Ascending aorta (tissue), 2 donors: ENCODE results near the gene PSMB7. TPM values are rescaled to one million over a fixed set of nuclear protein-coding genes. Genes with fewer than 3 reads are reported as not detected.

Experiments
- DNase-seq, 2 donors: peaks; one replicate each; pipeline ENCODE4 v3.0.0-alpha.2; 2019; ENCODE audit warnings: low spot score in 2 of 2
- H3K27ac ChIP-seq, 2 donors: fragments of 200-600 bp; sonication (generic); one replicate each; pipeline ENCODE4 v1.5.1; 2016 to 2017; ENCODE audit warnings: mild to moderate bottlenecking in 1 of 2
- H3K27me3 ChIP-seq: fragments of 200-600 bp; sonication (generic); one replicate; pipeline ENCODE4 v1.5.1; 2017
- H3K36me3 ChIP-seq, 2 donors: fragments of 200-600 bp; sonication (generic); one replicate each; pipeline ENCODE4 v1.5.1; 2016
- H3K4me1 ChIP-seq, 2 donors: fragments of 200-600 bp; sonication (generic); one replicate each; pipeline ENCODE4 v1.5.1; 2016 to 2017; ENCODE audit warnings: mild to moderate bottlenecking in 1 of 2
- H3K4me3 ChIP-seq, 2 donors: fragments of 200-600 bp; sonication (generic); one replicate each; pipeline ENCODE4 v1.5.1; 2016 to 2017; ENCODE audit warnings: mild to moderate bottlenecking in 1 of 2
- H3K9me3 ChIP-seq, 2 donors: fragments of 200-600 bp; sonication (generic); one replicate each; pipeline ENCODE4 v1.5.1; 2016
- intact Hi-C: fragments of 100-400 bp; cut with DNase I; formaldehyde crosslinking; loops from one replicate; pipeline ENCODE4 v1.15.1; 2023
- total RNA-seq: library from RNA; depleted of rRNA; stranded (reverse); fragments of >200 nt; gene quantifications from one replicate; pipeline ENCODE4 v1.1.0, GENCODE V29; 2016
- TF ChIP-seq, protein P1 (sequence below), 3 experiments: fragments of 200-600 bp in 2 of 3; fragments of 450-650 bp in 1 of 3; sonication (generic) in 2 of 3; IDR thresholded peaks; one replicate each; pipeline ENCODE4 v1.5.1; 2016 to 2019; ENCODE audit warnings: antibody characterized with exemption in 3 of 3, mild to moderate bottlenecking in 1 of 3, moderate library complexity in 1 of 3

PSMB7 gene
- total RNA-seq, 1 donor from 2014 or later = 21.1 TPM

GRCh38 chr9:124373851-124374250 is 41.4 kb downstream of the PSMB7 start:
- H3K9me3 ChIP-seq = no peaks in the 10 kb centered on the region
- TF ChIP-seq, protein P1, sequence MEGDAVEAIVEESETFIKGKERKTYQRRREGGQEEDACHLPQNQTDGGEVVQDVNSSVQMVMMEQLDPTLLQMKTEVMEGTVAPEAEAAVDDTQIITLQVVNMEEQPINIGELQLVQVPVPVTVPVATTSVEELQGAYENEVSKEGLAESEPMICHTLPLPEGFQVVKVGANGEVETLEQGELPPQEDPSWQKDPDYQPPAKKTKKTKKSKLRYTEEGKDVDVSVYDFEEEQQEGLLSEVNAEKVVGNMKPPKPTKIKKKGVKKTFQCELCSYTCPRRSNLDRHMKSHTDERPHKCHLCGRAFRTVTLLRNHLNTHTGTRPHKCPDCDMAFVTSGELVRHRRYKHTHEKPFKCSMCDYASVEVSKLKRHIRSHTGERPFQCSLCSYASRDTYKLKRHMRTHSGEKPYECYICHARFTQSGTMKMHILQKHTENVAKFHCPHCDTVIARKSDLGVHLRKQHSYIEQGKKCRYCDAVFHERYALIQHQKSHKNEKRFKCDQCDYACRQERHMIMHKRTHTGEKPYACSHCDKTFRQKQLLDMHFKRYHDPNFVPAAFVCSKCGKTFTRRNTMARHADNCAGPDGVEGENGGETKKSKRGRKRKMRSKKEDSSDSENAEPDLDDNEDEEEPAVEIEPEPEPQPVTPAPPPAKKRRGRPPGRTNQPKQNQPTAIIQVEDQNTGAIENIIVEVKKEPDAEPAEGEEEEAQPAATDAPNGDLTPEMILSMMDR (IDR thresholded peaks at IDR 0.05) = no peak
- intact Hi-C loops = no loop called here
- no peak overlapping the region for H3K4me3 ChIP-seq
- H3K27ac ChIP-seq = no peak overlapping the region
- no peak for DNase-seq
- no peaks in the 10 kb centered on the region for H3K36me3 ChIP-seq
- H3K27me3 ChIP-seq = no peaks in the 10 kb centered on the region
- peaks cover 0 to 4% of the 10 kb centered on the region in 2 donors for H3K4me1 ChIP-seq

DNA sequence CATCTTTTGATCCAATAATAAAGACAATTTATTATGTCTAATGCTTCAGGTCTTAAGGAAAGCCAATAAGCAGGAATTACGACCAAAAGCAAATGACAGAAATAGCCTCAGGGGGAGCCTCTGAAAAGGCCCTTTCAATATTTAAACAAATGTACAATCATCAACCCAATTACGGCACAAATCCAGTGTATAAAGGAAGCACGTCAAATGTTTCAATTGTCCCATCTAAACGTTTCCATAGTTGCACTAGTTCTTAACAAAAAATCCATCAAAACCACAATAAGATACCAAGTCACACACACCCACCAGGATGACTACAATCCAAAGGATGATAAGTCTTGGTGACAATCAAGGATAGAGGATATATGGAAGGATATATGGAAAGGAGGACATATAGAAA is 41.9 kb downstream of the PSMB7 start:
- Histone ChIP-seq H3K9me3 (no peaks in the 10 kb centered on the region), H3K36me3 (no peaks in the 10 kb centered on the region), H3K4me1 (peaks cover 0 to 4% of the 10 kb centered on the region in 2 donors), H3K4me3 (no peak overlapping the region), H3K27me3 (no peaks in the 10 kb centered on the region), H3K27ac (no peak overlapping the region)
- TF ChIP-seq, protein P1 (IDR thresholded peaks at IDR 0.05) = no peak
- DNase-seq = no peak
- intact Hi-C loops = no loop called here

- DNase-seq = no peak
- intact Hi-C loops = no loop called here
- Histone ChIP-seq H3K4me1 (no peaks in the 10 kb centered on the region), H3K27ac (no peak overlapping the region), H3K9me3 (no peaks in the 10 kb centered on the region), H3K36me3 (no peaks in the 10 kb centered on the region), H3K27me3 (no peaks in the 10 kb centered on the region), H3K4me3 (no peak overlapping the region)
- TF ChIP-seq, protein P1 (IDR thresholded peaks at IDR 0.05) = no peak
Observed at GRCh38 chr9:124372038-124372437, 43.2 kb downstream of the PSMB7 start.

- DNase-seq = no peak
- Histone ChIP-seq H3K27me3 (no peaks in the 10 kb centered on the region), H3K9me3 (no peaks in the 10 kb centered on the region), H3K36me3 (no peaks in the 10 kb centered on the region), H3K4me1 (no peaks in the 10 kb centered on the region), H3K4me3 (no peak overlapping the region), H3K27ac (no peak overlapping the region)
- TF ChIP-seq, protein P1 (IDR thresholded peaks at IDR 0.05) = no peak
- intact Hi-C loops = no loop called here
Observed at GRCh38 chr9:124370896-124371582, 44.2 kb downstream of the PSMB7 start.

- no peaks in the 10 kb centered on the region for H3K27me3 ChIP-seq
- H3K36me3 ChIP-seq = peaks cover 3 to 4% of the 10 kb centered on the region in 2 donors
- no peaks in the 10 kb centered on the region for H3K9me3 ChIP-seq
- no peak for DNase-seq
- intact Hi-C loops = no loop called here
- H3K4me3 ChIP-seq = no peak overlapping the region
- TF ChIP-seq, protein P1 (IDR thresholded peaks at IDR 0.05) = no peak
- H3K27ac ChIP-seq = no peak overlapping the region
- no peaks in the 10 kb centered on the region for H3K4me1 ChIP-seq
Observed at GRCh38 chr9:124369231-124369797, 45.9 kb downstream of the PSMB7 start.
